Measurements from ENCODE around the gene EDC3.
"Not testable (repeated sequence)": the region's sequence is repeated elsewhere in the genome, so short reads cannot be mapped to it uniquely, and the experiment has no call there.

EDC3 gene

GRCh38 chr15:74598126-74598842 lies 97.5 kb downstream of the EDC3 start:
- TF ChIP-seq CTCF (IDR thresholded peaks at IDR 0.05; ENCODE audit: low read depth, low read length): no peak
- in situ Hi-C loops (cut with HindIII; ENCODE audit: low sequenced_read_pairs): no loop called here
- DNase-seq (ENCODE audit: low read depth, low spot score): peak; percentile 85
- peak overlapping the region; percentile 62 for H3K4me3 ChIP-seq (ENCODE audit: low read depth, low read length)

- in situ Hi-C loops (cut with HindIII; ENCODE audit: low sequenced_read_pairs); DNase-seq (ENCODE audit: low read depth, low spot score); H3K4me3 ChIP-seq (ENCODE audit: low read depth, low read length): not testable (repeated sequence)
These were observed 98.6 kb downstream of the EDC3 start for GRCh38 chr15:74597146-74597705.

- H3K4me3 ChIP-seq (ENCODE audit: low read depth, low read length); in situ Hi-C loops (cut with HindIII; ENCODE audit: low sequenced_read_pairs); DNase-seq (ENCODE audit: low read depth, low spot score): not testable (repeated sequence)
These were observed 99.1 kb downstream of the EDC3 start for GRCh38 chr15:74596736-74597135.

GRCh38 chr15:74595271-74595670 lies 100.6 kb downstream of the EDC3 start:
- no peak for DNase-seq (ENCODE audit: low read depth, low spot score)
- H3K4me3 ChIP-seq (ENCODE audit: low read depth, low read length): no peak overlapping the region
- in situ Hi-C loops (cut with HindIII; ENCODE audit: low sequenced_read_pairs): no loop called here
- no peak for TF ChIP-seq CTCF (IDR thresholded peaks at IDR 0.05; ENCODE audit: low read depth, low read length)

GRCh38 chr15:74594455-74594854 lies 101.4 kb downstream of the EDC3 start:
- in situ Hi-C loops (cut with HindIII; ENCODE audit: low sequenced_read_pairs): no loop called here
- no peak for DNase-seq (ENCODE audit: low read depth, low spot score)
- TF ChIP-seq CTCF (IDR thresholded peaks at IDR 0.05; ENCODE audit: low read depth, low read length): no peak
- H3K4me3 ChIP-seq (ENCODE audit: low read depth, low read length): no peak overlapping the region

- no peak overlapping the region for H3K4me3 ChIP-seq (ENCODE audit: low read depth, low read length)
- DNase-seq (ENCODE audit: low read depth, low spot score): no peak
- in situ Hi-C loops (cut with HindIII; ENCODE audit: low sequenced_read_pairs): no loop called here
- no peak for TF ChIP-seq CTCF (IDR thresholded peaks at IDR 0.05; ENCODE audit: low read depth, low read length)
These were observed 102.7 kb downstream of the EDC3 start for GRCh38 chr15:74593122-74593521.

- in situ Hi-C loops (cut with HindIII; ENCODE audit: low sequenced_read_pairs): no loop called here
- DNase-seq (ENCODE audit: low read depth, low spot score): no peak
- TF ChIP-seq CTCF (IDR thresholded peaks at IDR 0.05; ENCODE audit: low read depth, low read length): no peak
- H3K4me3 ChIP-seq (ENCODE audit: low read depth, low read length): no peak overlapping the region
These were observed 103.6 kb downstream of the EDC3 start for GRCh38 chr15:74592222-74592621.
